ENCODE measurements around the gene RNF41. TPM values are rescaled to one million over a fixed set of nuclear protein-coding genes. Genes with fewer than 3 reads are reported as not detected.
A peak's percentile ranks its signal among the peaks of the same experiment; 100 is the strongest.
"Not testable (repeated sequence)": the region's sequence is repeated elsewhere in the genome, so short reads cannot be mapped to it uniquely, and the experiment has no call there.

The RNF41 gene
- total RNA-seq, 2 experiments from 2014 or later = 28.2 to 34.2 TPM

- H3K36me3 Mint-ChIP-seq; H3K27me3 Mint-ChIP-seq; H3K9me3 Mint-ChIP-seq (ENCODE audit: low read depth); DNase-seq; ATAC-seq; H3K27ac Mint-ChIP-seq; H3K4me3 Mint-ChIP-seq: not testable (repeated sequence)
- CTCF ChIA-PET = interaction anchor here (0.6 to 1.5 kb wide), 2 partner anchors 9 to 124 kb away, joined by 3 to 8 read pairs; no protein-coding TSS in a partner anchor
- peaks cover 14% of the 10 kb centered on the region for H3K4me1 Mint-ChIP-seq
Observed at GRCh38 chr12:56196818-56197550, 24.7 kb downstream of the RNF41 start.

- DNase-seq = peak; percentile 89
- no peak for ATAC-seq
- CTCF ChIA-PET = interaction anchor here (0.7 to 6.7 kb wide), 10 partner anchors 12 to 271 kb away, joined by 3 to 151 read pairs (median 6); partner anchors contain the start of genes ANKRD52, ESYT1, RNF41 and ZC3H10
- peaks cover 3% of the 10 kb centered on the region for H3K36me3 Mint-ChIP-seq
- H3K4me3 Mint-ChIP-seq = no peak overlapping the region
- no peaks in the 10 kb centered on the region for H3K9me3 Mint-ChIP-seq (ENCODE audit: low read depth)
- H3K27ac Mint-ChIP-seq = peak overlapping the region; percentile 67
- H3K4me1 Mint-ChIP-seq = peaks cover 27% of the 10 kb centered on the region
- H3K27me3 Mint-ChIP-seq = no peaks in the 10 kb centered on the region
Observed at GRCh38 chr12:56193025-56193578, 28.6 kb downstream of the RNF41 start.

- DNase-seq (no peak), ATAC-seq (no peak)
- Mint-ChIP-seq H3K9me3 (ENCODE audit: low read depth) (no peaks in the 10 kb centered on the region), H3K4me1 (peaks cover 32% of the 10 kb centered on the region), H3K36me3 (peaks cover 3% of the 10 kb centered on the region), H3K27ac (no peak overlapping the region), H3K4me3 (no peak overlapping the region), H3K27me3 (no peaks in the 10 kb centered on the region)
- CTCF ChIA-PET = interaction anchor here (0.7 to 6.7 kb wide), 12 partner anchors 13 to 274 kb away, joined by 3 to 151 read pairs (median 4); partner anchors contain the start of genes ANKRD52, ESYT1, RNF41 and ZC3H10
Observed at GRCh38 chr12:56192582-56192981, 29.1 kb downstream of the RNF41 start.

- Mint-ChIP-seq H3K9me3 (ENCODE audit: low read depth) (no peaks in the 10 kb centered on the region), H3K27ac (peak overlapping the region; percentile 97), H3K4me1 (peaks cover 46% of the 10 kb centered on the region)
Observed at GRCh38 chr12:56190695-56191155, 31.0 kb downstream of the RNF41 start.

GRCh38 chr12:56189918-56190694 lies 31.6 kb downstream of the RNF41 start:
- ATAC-seq = peak; percentile 48
- Mint-ChIP-seq H3K27ac (peak overlapping the region; percentile 97), H3K4me1 (peaks cover 46% of the 10 kb centered on the region), H3K4me3 (peak overlapping the region; percentile 95), H3K27me3 (no peaks in the 10 kb centered on the region), H3K36me3 (peaks cover 14% of the 10 kb centered on the region), H3K9me3 (ENCODE audit: low read depth) (no peaks in the 10 kb centered on the region)
- DNase-seq = peak; percentile 88
- CTCF ChIA-PET = interaction anchor here (0.6 to 6.7 kb wide), 53 partner anchors 8 to 1024 kb away, joined by 3 to 154 read pairs (median 6); partner anchors contain the start of genes ANKRD52, APOF, CNPY2 and COQ10A

More at GRCh38 chr12:56190695-56191155, 31.0 kb downstream of the RNF41 start:
- DNase-seq = no peak
- Mint-ChIP-seq H3K4me3 (peak overlapping the region; percentile 95), H3K27me3 (no peaks in the 10 kb centered on the region), H3K36me3 (peaks cover 13% of the 10 kb centered on the region)
- CTCF ChIA-PET = interaction anchor here (1.0 to 6.7 kb wide), 16 partner anchors 23 to 313 kb away, joined by 3 to 154 read pairs (median 14); partner anchors contain the start of genes ANKRD52, CNPY2, COQ10A and ESYT1
- ATAC-seq = no peak

GRCh38 chr12:56189099-56189917 lies 32.4 kb downstream of the RNF41 start, which contains the start of gene SMARCC2:
Gene SMARCC2, minus strand, starts transcription at chr12:56189483. Its CDS starts 22 bp downstream, at chr12:56189461.
- Mint-ChIP-seq H3K27ac (peak within 1 kb of the TSS; percentile 97), H3K4me1 (peaks cover 46% of the 10 kb centered on the region), H3K27me3 (no peaks in the 10 kb centered on the region), H3K9me3 (ENCODE audit: low read depth) (no peaks in the 10 kb centered on the region), H3K36me3 (peaks cover 22% of the 10 kb centered on the region), H3K4me3 (peak within 1 kb of the TSS; percentile 95)
- ATAC-seq = peak; percentile 85
- CTCF ChIA-PET = interaction anchor here (0.5 to 6.7 kb wide), 61 partner anchors 9 to 1025 kb away, joined by 3 to 154 read pairs (median 6); partner anchors contain the start of genes ANKRD52, APOF, CNPY2 and COQ10A
- DNase-seq = peak; percentile 90

- Mint-ChIP-seq H3K27me3 (no peaks in the 10 kb centered on the region), H3K9me3 (ENCODE audit: low read depth) (no peaks in the 10 kb centered on the region), H3K36me3 (peaks cover 25% of the 10 kb centered on the region), H3K27ac (peak overlapping the region; percentile 85), H3K4me1 (peaks cover 46% of the 10 kb centered on the region), H3K4me3 (peak overlapping the region; percentile 86)
- DNase-seq (no peak), ATAC-seq (peak; percentile 6)
- CTCF ChIA-PET = interaction anchor here (0.5 to 6.7 kb wide), 39 partner anchors 9 to 450 kb away, joined by 3 to 154 read pairs (median 10); partner anchors contain the start of genes ANKRD52, CNPY2, COQ10A and ESYT1
Observed at GRCh38 chr12:56188778-56189098, 33.0 kb downstream of the RNF41 start.

- DNase-seq (no peak), ATAC-seq (no peak)
- Mint-ChIP-seq H3K27me3 (no peaks in the 10 kb centered on the region), H3K27ac (peak overlapping the region; percentile 85), H3K9me3 (ENCODE audit: low read depth) (no peaks in the 10 kb centered on the region), H3K4me1 (peaks cover 43% of the 10 kb centered on the region), H3K4me3 (peak overlapping the region; percentile 86), H3K36me3 (peaks cover 26% of the 10 kb centered on the region)
- CTCF ChIA-PET = interaction anchor here (0.5 to 6.7 kb wide), 32 partner anchors 8 to 450 kb away, joined by 3 to 154 read pairs (median 10); partner anchors contain the start of genes ANKRD52, COQ10A, ESYT1 and MYL6
Observed at GRCh38 chr12:56188131-56188777, 33.5 kb downstream of the RNF41 start.

GRCh38 chr12:56186957-56187356 lies 34.8 kb downstream of the RNF41 start:
- DNase-seq (no peak), ATAC-seq (no peak)
- H3K9me3 Mint-ChIP-seq (ENCODE audit: low read depth) = no peaks in the 10 kb centered on the region
- CTCF ChIA-PET = interaction anchor here (1.5 to 6.7 kb wide), 5 partner anchors 28 to 68 kb away, joined by 10 to 154 read pairs (median 57); partner anchors contain the start of genes ESYT1, MYL6, RNF41 and RPL41
- peak overlapping the region; percentile 20 for H3K27ac Mint-ChIP-seq
- H3K27me3 Mint-ChIP-seq = no peaks in the 10 kb centered on the region
- H3K4me1 Mint-ChIP-seq = peaks cover 33% of the 10 kb centered on the region
- peak overlapping the region; percentile 86 for H3K4me3 Mint-ChIP-seq
- H3K36me3 Mint-ChIP-seq = peaks cover 32% of the 10 kb centered on the region

GRCh38 chr12:56178347-56178746 lies 43.4 kb downstream of the RNF41 start:
- CTCF ChIA-PET = interaction anchor here (1.2 kb wide), 1 partner anchor 27 kb away, joined by 3 read pairs; no protein-coding TSS in a partner anchor
- no peaks in the 10 kb centered on the region for H3K27me3 Mint-ChIP-seq
- H3K4me3 Mint-ChIP-seq = no peak overlapping the region
- DNase-seq = no peak
- no peaks in the 10 kb centered on the region for H3K9me3 Mint-ChIP-seq (ENCODE audit: low read depth)
- no peak overlapping the region for H3K27ac Mint-ChIP-seq
- H3K4me1 Mint-ChIP-seq = no peaks in the 10 kb centered on the region
- no peak for ATAC-seq
- peaks cover 65% of the 10 kb centered on the region for H3K36me3 Mint-ChIP-seq

- ATAC-seq (no peak), DNase-seq (no peak)
- no peaks in the 10 kb centered on the region for H3K9me3 Mint-ChIP-seq (ENCODE audit: low read depth)
- no peaks in the 10 kb centered on the region for H3K27me3 Mint-ChIP-seq
- H3K27ac Mint-ChIP-seq = no peak overlapping the region
- CTCF ChIA-PET = interaction anchor here (1.0 to 1.6 kb wide), 4 partner anchors 12 to 17 kb away, joined by 3 to 4 read pairs (median 4); partner anchors contain the start of gene SMARCC2
- no peak overlapping the region for H3K4me3 Mint-ChIP-seq
- no peaks in the 10 kb centered on the region for H3K4me1 Mint-ChIP-seq
- H3K36me3 Mint-ChIP-seq = peaks cover 47% of the 10 kb centered on the region
Observed at GRCh38 chr12:56172839-56173238, 48.9 kb downstream of the RNF41 start.
